Skeletal muscle cell (primary cell): Measurements from ENCODE around the gene MRPL54.

Experiments
- DNase-seq: peaks from one replicate; pipeline ENCODE4 v3.0.0-alpha.2; 2010; ENCODE audit warnings: low read depth
- H3K4me3 ChIP-seq: 2 replicates; pipeline ENCODE4 v1.5.1; 2011; ENCODE audit warnings: low read depth, mild to moderate bottlenecking, control low read depth, low read length, moderate library complexity

MRPL54 gene

GRCh38 chr19:3762501-3763459 lies at the start of gene MRPL54:
MRPL54 (plus strand) TSS chr19:3762682; CDS start chr19:3762701, 19 bp downstream.
- peak within 1 kb of the TSS; percentile 98 for H3K4me3 ChIP-seq
- DNase-seq, result peak; percentile 98

- no peak overlapping the region for H3K4me3 ChIP-seq
- DNase-seq, result no peak
Measured at GRCh38 chr19:3716147-3716668, 46.3 kb upstream of the MRPL54 start.

GRCh38 chr19:3719868-3720267 lies 42.6 kb upstream of the MRPL54 start:
- H3K4me3 ChIP-seq, result no peak overlapping the region
- no peak for DNase-seq

GRCh38 chr19:3720349-3720917 lies 42.0 kb upstream of the MRPL54 start:
- DNase-seq, result no peak
- H3K4me3 ChIP-seq, result no peak overlapping the region

GRCh38 chr19:3721131-3721886 lies 41.2 kb upstream of the MRPL54 start:
- DNase-seq, result peak; percentile 39
- H3K4me3 ChIP-seq, result no peak overlapping the region

GRCh38 chr19:3721887-3722442 lies 40.5 kb upstream of the MRPL54 start:
- no peak overlapping the region for H3K4me3 ChIP-seq
- DNase-seq, result no peak

- H3K4me3 ChIP-seq, result no peak overlapping the region
- no peak for DNase-seq
Measured at GRCh38 chr19:3722443-3723109, 39.9 kb upstream of the MRPL54 start.

GRCh38 chr19:3723110-3723488 lies 39.4 kb upstream of the MRPL54 start:
- DNase-seq, result no peak
- no peak overlapping the region for H3K4me3 ChIP-seq

- no peak for DNase-seq
- no peak overlapping the region for H3K4me3 ChIP-seq
Measured at GRCh38 chr19:3723883-3724282, 38.6 kb upstream of the MRPL54 start.

- H3K4me3 ChIP-seq, result no peak overlapping the region
- DNase-seq, result no peak
Measured at GRCh38 chr19:3725121-3725520, 37.4 kb upstream of the MRPL54 start.

- no peak for DNase-seq
- no peak overlapping the region for H3K4me3 ChIP-seq
Measured at GRCh38 chr19:3725640-3726310, 36.7 kb upstream of the MRPL54 start.

- no peak for DNase-seq
- H3K4me3 ChIP-seq, result no peak overlapping the region
Measured at GRCh38 chr19:3730457-3730958, 32.0 kb upstream of the MRPL54 start.

GRCh38 chr19:3732108-3732507 lies 30.4 kb upstream of the MRPL54 start:
- DNase-seq, result no peak
- H3K4me3 ChIP-seq, result no peak overlapping the region

GRCh38 chr19:3733549-3734309 lies 28.8 kb upstream of the MRPL54 start:
- DNase-seq, result no peak
- H3K4me3 ChIP-seq, result no peak overlapping the region

- DNase-seq, result no peak
- H3K4me3 ChIP-seq, result no peak overlapping the region
Measured at GRCh38 chr19:3734310-3734600, 28.2 kb upstream of the MRPL54 start.

GRCh38 chr19:3736106-3736724 lies 26.3 kb upstream of the MRPL54 start:
- H3K4me3 ChIP-seq, result no peak overlapping the region
- DNase-seq, result no peak

- H3K4me3 ChIP-seq, result no peak overlapping the region
- DNase-seq, result no peak
Measured at GRCh38 chr19:3737487-3738205, 24.8 kb upstream of the MRPL54 start.
